PFSK-1 (cell line): Measurements from ENCODE around the gene CHP2.

Experiments used
- FOXP2 ChIP-seq: optimal IDR thresholded peaks from 2 replicates; pipeline ENCODE3; 2011; ENCODE audit warnings: borderline replicate concordance, control low read depth, inconsistent platforms; ENCODE audit not compliant: insufficient read depth; ENCODE audit errors: extremely low read length, extremely low read depth
- POLR2AphosphoS5 ChIP-seq: IDR thresholded peaks from 2 replicates; pipeline ENCODE4 v1.6.1; 2012; ENCODE audit warnings: low read depth, mild to moderate bottlenecking, control low read depth, low read length, moderate library complexity
- REST ChIP-seq, 2 experiments: IDR thresholded peaks; 2 replicates each; pipeline versions ENCODE4 v1.6.1 to v1.8.0; 2011 to 2012; ENCODE audit warnings: low read depth in 2 of 2, low read length in 2 of 2, control low read depth in 1 of 2, inconsistent platforms in 1 of 2, mild to moderate bottlenecking in 1 of 2, moderate library complexity in 1 of 2; ENCODE audit not compliant: insufficient read depth in 1 of 2
- SIN3A ChIP-seq: IDR thresholded peaks from 2 replicates; pipeline ENCODE4 v1.6.1; 2012; ENCODE audit warnings: mild to moderate bottlenecking, low read length, moderate library complexity, borderline replicate concordance; ENCODE audit not compliant: insufficient read depth
- TAF1 ChIP-seq: IDR thresholded peaks from 2 replicates; pipeline ENCODE4 v1.6.1; 2012; ENCODE audit warnings: low read length, control low read depth, borderline replicate concordance; ENCODE audit not compliant: insufficient read depth

Gene CHP2

GRCh38 chr16:23753908-23754593, 775 bp upstream of the CHP2 start:
- no peak for TF ChIP-seq FOXP2
- no peak for TF ChIP-seq POLR2AphosphoS5
- no peak for TF ChIP-seq REST (IDR thresholded peaks at IDR 0.05; ENCODE audit: insufficient read depth in 1 of 2, low read depth in 2 of 2, low read length in 2 of 2)
- TF ChIP-seq SIN3A = no peak
- no peak for TF ChIP-seq TAF1

- TF ChIP-seq TAF1 (no peak), FOXP2 (no peak), POLR2AphosphoS5 (no peak), SIN3A (no peak), REST (IDR thresholded peaks at IDR 0.05; ENCODE audit: insufficient read depth in 1 of 2, low read depth in 2 of 2, low read length in 2 of 2) (no peak)
These were observed 621 bp downstream of the CHP2 start for GRCh38 chr16:23755484-23755809.

- TF ChIP-seq POLR2AphosphoS5 (no peak), SIN3A (no peak), FOXP2 (no peak), TAF1 (no peak), REST (IDR thresholded peaks at IDR 0.05; ENCODE audit: insufficient read depth in 1 of 2, low read depth in 2 of 2, low read length in 2 of 2) (no peak)
These were observed 2.3 kb downstream of the CHP2 start for GRCh38 chr16:23757116-23757515.

GRCh38 chr16:23757937-23758619, 3.3 kb downstream of the CHP2 start:
- no peak for TF ChIP-seq REST (IDR thresholded peaks at IDR 0.05; ENCODE audit: insufficient read depth in 1 of 2, low read depth in 2 of 2, low read length in 2 of 2)
- no peak for TF ChIP-seq TAF1
- no peak for TF ChIP-seq POLR2AphosphoS5
- TF ChIP-seq SIN3A = no peak
- TF ChIP-seq FOXP2 = no peak
